VCaP (cell line): Measurements from ENCODE around the gene NOX5.

Experiments used
- H3K27ac ChIP-seq: fragments of 450-650 bp; 2 replicates; pipeline ENCODE4 v1.5.1; 2017
- CTCF ChIP-seq: fragments of 450-650 bp; conservative IDR thresholded peaks from 2 replicates; pipeline ENCODE4 v1.5.1; 2017; ENCODE audit warnings: mild to moderate bottlenecking, moderate library complexity

Gene NOX5

GRCh38 chr15:69012761-69013364, 1.6 kb upstream of the NOX5 start:
- H3K27ac ChIP-seq: no peak overlapping the region
- TF ChIP-seq CTCF: no peak

GRCh38 chr15:69013726-69014406, 629 bp upstream of the NOX5 start:
- TF ChIP-seq CTCF: no peak
- H3K27ac ChIP-seq: no peak overlapping the region

- no peak for TF ChIP-seq CTCF
- no peak overlapping the region for H3K27ac ChIP-seq
These were observed 1.1 kb downstream of the NOX5 start for GRCh38 chr15:69015591-69015990.

GRCh38 chr15:69016021-69016595, 1.6 kb downstream of the NOX5 start:
- TF ChIP-seq CTCF: no peak
- no peak overlapping the region for H3K27ac ChIP-seq

GRCh38 chr15:69017978-69018377, 3.5 kb downstream of the NOX5 start:
- no peak overlapping the region for H3K27ac ChIP-seq
- no peak for TF ChIP-seq CTCF

GRCh38 chr15:69018951-69019350, 4.5 kb downstream of the NOX5 start:
- TF ChIP-seq CTCF: no peak
- H3K27ac ChIP-seq: no peak overlapping the region

- TF ChIP-seq CTCF: no peak
- H3K27ac ChIP-seq: no peak overlapping the region
These were observed 7.4 kb downstream of the NOX5 start for GRCh38 chr15:69021895-69022294.
